Small intestine (tissue), 7 donors: ENCODE data around the gene KPNA4. TPM values are rescaled to one million over a fixed set of nuclear protein-coding genes. Genes with fewer than 3 reads are reported as not detected.

Source experiments
- DNase-seq, 2 donors: peaks; one replicate each; pipeline versions ENCODE4 v3.0.0 to v3.0.0-alpha.2; 2013
- FAIRE-seq: peaks from 2 replicates; lab custom pipeline; 2012; peaks lifted over from hg19 to GRCh38; lab: Jason Lieb, UNC
- H3K27ac ChIP-seq, 3 donors: one replicate each; pipeline ENCODE4 v1.5.1; 2013; ENCODE audit warnings: low read length in 2 of 3, mild to moderate bottlenecking in 2 of 3, control low read depth in 1 of 3, inconsistent platforms in 1 of 3, low read depth in 1 of 3, moderate library complexity in 1 of 3
- H3K27me3 ChIP-seq, 3 donors: one replicate each; pipeline ENCODE4 v1.6.1; 2013; ENCODE audit warnings: low read length in 3 of 3, inconsistent platforms in 1 of 3; ENCODE audit not compliant: control insufficient read depth in 3 of 3, insufficient read depth in 3 of 3
- H3K36me3 ChIP-seq, 3 donors: one replicate each; pipeline ENCODE4 v1.6.1; 2013; ENCODE audit warnings: low read length in 3 of 3, inconsistent platforms in 1 of 3, low read depth in 1 of 3, mild to moderate bottlenecking in 1 of 3, moderate library complexity in 1 of 3; ENCODE audit not compliant: control insufficient read depth in 3 of 3, insufficient read depth in 2 of 3
- H3K4me1 ChIP-seq, 3 donors: one replicate each; pipeline ENCODE4 v1.6.1; 2013; ENCODE audit warnings: low read length in 2 of 3, inconsistent platforms in 1 of 3, low read depth in 1 of 3, mild to moderate bottlenecking in 1 of 3, moderate library complexity in 1 of 3; ENCODE audit not compliant: control insufficient read depth in 3 of 3, insufficient read depth in 2 of 3
- H3K4me3 ChIP-seq, 3 donors: one replicate each; pipeline ENCODE4 v1.5.1; 2013; ENCODE audit warnings: low read length in 3 of 3, control low read depth in 1 of 3, inconsistent platforms in 1 of 3, low read depth in 1 of 3, mild to moderate bottlenecking in 1 of 3, moderate library complexity in 1 of 3
- H3K9me3 ChIP-seq, 2 donors: one replicate each; pipeline ENCODE4 v1.6.1; 2013; ENCODE audit warnings: low read depth in 1 of 2, low read length in 1 of 2; ENCODE audit not compliant: control insufficient read depth in 2 of 2, insufficient read depth in 1 of 2
- WGBS, 3 donors: extraction: QIAGEN DNeasy Blood & Tissue Kit; methylation state at CpG; one replicate each; pipeline ENCODE4 v1.1.7; 2013; 5-methylcytosine and 5-hydroxymethylcytosine counted together
- polyA plus RNA-seq, 4 donors: library from polyadenylated mRNA; stranded (reverse) in 3 of 4; unstranded in 1 of 4; fragments of 200-250 nt in 3 of 4; fragments of 120-200 nt in 1 of 4; gene quantifications; one replicate each; pipeline versions ENCODE4 v1.2.1 to v1.2.3, GENCODE V29; 2013
- donor health status: healthy with polysubstance abuse.
- donor health status: control.
- donor health status: control.
- donor health status: Bipolar disorder and iron deficiency.
- donor health status: healthy.

KPNA4 gene
- polyA plus RNA-seq, 4 donors, result 12.7 to 21.9 (median 13.1) TPM

GRCh38 chr3:160567774-160568173 lies 2.4 kb upstream of the KPNA4 start:
- Histone ChIP-seq H3K4me3 (no peak overlapping the region), H3K36me3 (peaks cover 0 to 16% (median 0%) of the 10 kb centered on the region in 3 donors), H3K27me3 (no peaks in the 10 kb centered on the region), H3K9me3 (no peaks in the 10 kb centered on the region), H3K27ac (no peak overlapping the region), H3K4me1 (peaks cover 0 to 13% (median 4%) of the 10 kb centered on the region in 3 donors)
- DNase-seq, result no peak
- no peak for FAIRE-seq
- WGBS, 3 donors, result 97 to 98% (median 98%) methylated on average over 3 of the region's 3 CpGs

- DNase-seq (no peak), FAIRE-seq (no peak)
- peaks cover 0 to 13% (median 4%) of the 10 kb centered on the region in 3 donors for H3K4me1 ChIP-seq
- 9 to 23% (median 18%) methylated on average over 10 of the region's 10 CpGs for WGBS, 3 donors
- H3K9me3 ChIP-seq, result no peaks in the 10 kb centered on the region
- H3K36me3 ChIP-seq, result peaks cover 0 to 16% (median 0%) of the 10 kb centered on the region in 3 donors
- H3K27ac ChIP-seq, result peak overlapping the region in 2 of 3 donors; percentile 93 to 100
- H3K27me3 ChIP-seq, result no peaks in the 10 kb centered on the region
- H3K4me3 ChIP-seq, result peak overlapping the region; percentile 44 to 98 (median 69)
Measured at GRCh38 chr3:160566499-160566898, 1.1 kb upstream of the KPNA4 start.

- Histone ChIP-seq H3K36me3 (peaks cover 0 to 16% (median 0%) of the 10 kb centered on the region in 3 donors), H3K4me3 (peak overlapping the region; percentile 69 to 98 (median 77)), H3K27me3 (no peaks in the 10 kb centered on the region), H3K27ac (peak overlapping the region; percentile 88 to 100 (median 93)), H3K9me3 (no peaks in the 10 kb centered on the region), H3K4me1 (peaks cover 0 to 13% (median 4%) of the 10 kb centered on the region in 3 donors)
- DNase-seq, result peak; percentile 77 to 90
- WGBS, 3 donors, result 0 to 1% (median 0%) methylated on average over 36 to 62 of the region's 62 CpGs
- FAIRE-seq, result no peak
Measured at GRCh38 chr3:160564949-160565441, 376 bp downstream of the KPNA4 start.

GRCh38 chr3:160564258-160564911 lies 986 bp downstream of the KPNA4 start:
- peak; percentile 3 to 57 for DNase-seq
- H3K36me3 ChIP-seq, result peaks cover 0 to 16% (median 0%) of the 10 kb centered on the region in 3 donors
- peak overlapping the region; percentile 69 to 98 (median 77) for H3K4me3 ChIP-seq
- H3K4me1 ChIP-seq, result peaks cover 0 to 13% (median 4%) of the 10 kb centered on the region in 3 donors
- 0% methylated on average over 16 to 34 of the region's 34 CpGs for WGBS, 3 donors
- no peak for FAIRE-seq
- no peaks in the 10 kb centered on the region for H3K9me3 ChIP-seq
- peak overlapping the region; percentile 78 to 93 (median 88) for H3K27ac ChIP-seq
- H3K27me3 ChIP-seq, result no peaks in the 10 kb centered on the region

- 84 to 92% (median 92%) methylated on average over 3 of the region's 3 CpGs for WGBS, 3 donors
Measured at GRCh38 chr3:160562952-160563351, 2.4 kb downstream of the KPNA4 start.

GRCh38 chr3:160557571-160557970 lies 7.8 kb downstream of the KPNA4 start:
- peaks cover 0 to 6% (median 3%) of the 10 kb centered on the region in 3 donors for H3K36me3 ChIP-seq
- H3K27me3 ChIP-seq, result no peaks in the 10 kb centered on the region
- H3K27ac ChIP-seq, result no peak overlapping the region
- WGBS, 3 donors, result 97 to 100% (median 99%) methylated on average over 2 of the region's 2 CpGs
- H3K9me3 ChIP-seq, result no peaks in the 10 kb centered on the region
- FAIRE-seq (no peak), DNase-seq (no peak)
- no peaks in the 10 kb centered on the region for H3K4me1 ChIP-seq
- no peak overlapping the region for H3K4me3 ChIP-seq

More at GRCh38 chr3:160562952-160563351, 2.4 kb downstream of the KPNA4 start:
- DNase-seq, result no peak
- Histone ChIP-seq H3K4me3 (peak overlapping the region in 1 of 3 donors; percentile 18), H3K9me3 (no peaks in the 10 kb centered on the region), H3K4me1 (peaks cover 0 to 13% (median 4%) of the 10 kb centered on the region in 3 donors), H3K36me3 (peaks cover 0 to 4% (median 0%) of the 10 kb centered on the region in 3 donors), H3K27me3 (no peaks in the 10 kb centered on the region), H3K27ac (no peak overlapping the region)
- no peak for FAIRE-seq

GRCh38 chr3:160556141-160556540 lies 9.2 kb downstream of the KPNA4 start:
- Histone ChIP-seq H3K27me3 (no peaks in the 10 kb centered on the region), H3K36me3 (peaks cover 0 to 6% (median 3%) of the 10 kb centered on the region in 3 donors), H3K9me3 (peaks cover 0 to 3% of the 10 kb centered on the region in 2 donors), H3K4me3 (no peak overlapping the region), H3K27ac (no peak overlapping the region), H3K4me1 (no peaks in the 10 kb centered on the region)
- FAIRE-seq (no peak), DNase-seq (no peak)
- 87 to 94% (median 90%) methylated on average over 2 of the region's 2 CpGs for WGBS, 3 donors

- FAIRE-seq (no peak), DNase-seq (no peak)
- 91 to 92% (median 91%) methylated on average over 3 of the region's 3 CpGs for WGBS, 3 donors
- Histone ChIP-seq H3K27me3 (no peaks in the 10 kb centered on the region), H3K36me3 (peaks cover 0 to 9% (median 3%) of the 10 kb centered on the region in 3 donors), H3K4me1 (no peaks in the 10 kb centered on the region), H3K4me3 (no peak overlapping the region), H3K27ac (no peak overlapping the region), H3K9me3 (peaks cover 0 to 12% of the 10 kb centered on the region in 2 donors)
Measured at GRCh38 chr3:160554980-160555379, 10.4 kb downstream of the KPNA4 start.
